ENCODE measurements around the gene UBL4B. TPM values are rescaled to one million over a fixed set of nuclear protein-coding genes. Genes with fewer than 3 reads are reported as not detected.

The UBL4B gene
- total RNA-seq, 2 donors from 2014 or later, result not detected

DNA sequence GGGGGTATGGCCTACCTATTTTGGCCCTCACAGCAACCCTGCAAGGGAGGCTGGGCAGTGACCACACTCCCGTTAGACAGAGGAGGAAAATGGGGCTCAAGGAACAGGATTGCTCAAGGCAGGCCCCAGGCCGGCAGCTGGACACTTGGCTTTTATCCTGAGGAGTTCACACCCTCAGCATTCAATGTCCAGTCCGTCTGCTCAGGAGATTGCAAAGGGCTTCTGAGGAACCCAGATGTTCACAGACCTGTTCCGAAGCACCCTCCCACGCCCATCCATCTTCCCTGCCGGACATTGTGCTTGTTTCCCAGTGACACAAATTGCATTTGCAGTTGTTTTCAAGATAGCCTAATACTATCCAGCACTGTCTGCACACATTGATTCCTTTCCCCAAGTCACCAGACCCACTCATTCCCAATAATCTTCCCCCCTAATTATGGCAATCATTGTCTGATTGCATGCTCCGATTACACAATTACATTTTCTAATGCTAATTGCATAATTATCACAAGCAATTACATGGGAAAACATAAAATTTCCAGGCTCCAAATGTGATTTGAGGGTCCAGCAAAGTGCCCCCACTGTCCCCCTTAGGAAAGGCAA lies 4.3 kb upstream of the UBL4B start:
- WGBS, 2 donors, result 49 to 54% methylated on average over 7 of the region's 7 CpGs
- TF ChIP-seq, protein P1, sequence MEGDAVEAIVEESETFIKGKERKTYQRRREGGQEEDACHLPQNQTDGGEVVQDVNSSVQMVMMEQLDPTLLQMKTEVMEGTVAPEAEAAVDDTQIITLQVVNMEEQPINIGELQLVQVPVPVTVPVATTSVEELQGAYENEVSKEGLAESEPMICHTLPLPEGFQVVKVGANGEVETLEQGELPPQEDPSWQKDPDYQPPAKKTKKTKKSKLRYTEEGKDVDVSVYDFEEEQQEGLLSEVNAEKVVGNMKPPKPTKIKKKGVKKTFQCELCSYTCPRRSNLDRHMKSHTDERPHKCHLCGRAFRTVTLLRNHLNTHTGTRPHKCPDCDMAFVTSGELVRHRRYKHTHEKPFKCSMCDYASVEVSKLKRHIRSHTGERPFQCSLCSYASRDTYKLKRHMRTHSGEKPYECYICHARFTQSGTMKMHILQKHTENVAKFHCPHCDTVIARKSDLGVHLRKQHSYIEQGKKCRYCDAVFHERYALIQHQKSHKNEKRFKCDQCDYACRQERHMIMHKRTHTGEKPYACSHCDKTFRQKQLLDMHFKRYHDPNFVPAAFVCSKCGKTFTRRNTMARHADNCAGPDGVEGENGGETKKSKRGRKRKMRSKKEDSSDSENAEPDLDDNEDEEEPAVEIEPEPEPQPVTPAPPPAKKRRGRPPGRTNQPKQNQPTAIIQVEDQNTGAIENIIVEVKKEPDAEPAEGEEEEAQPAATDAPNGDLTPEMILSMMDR (IDR thresholded peaks at IDR 0.05), result no peak
- intact Hi-C loops (cut with DNase I), result no loop called here

DNA sequence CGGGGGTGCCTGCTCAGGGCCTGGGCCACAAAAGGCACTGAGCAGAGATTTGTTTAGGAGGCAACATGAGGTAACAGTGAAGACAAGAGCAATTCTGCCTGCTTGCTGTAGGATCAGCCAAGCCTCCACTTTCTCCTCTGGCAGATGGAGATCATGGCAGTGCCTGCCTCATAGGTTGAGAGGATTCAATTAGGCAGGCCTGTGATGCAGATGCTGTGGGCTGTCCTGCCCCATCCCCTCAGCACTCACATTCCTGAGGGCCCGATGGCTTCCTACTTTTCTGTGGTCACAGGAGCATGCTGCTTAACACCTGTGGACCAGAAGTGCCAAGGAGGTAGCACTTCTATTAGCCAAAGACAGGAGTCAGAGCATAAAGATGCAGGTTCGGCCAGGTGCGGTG lies 1.2 kb upstream of the UBL4B start:
- Histone ChIP-seq H3K9me3 (no peaks in the 10 kb centered on the region), H3K27ac (no peak overlapping the region), H3K27me3 (no peaks in the 10 kb centered on the region), H3K4me1 (no peaks in the 10 kb centered on the region), H3K36me3 (replicated peaks in 1 of 2; ENCODE audit: insufficient read depth in 1 of 2, low read depth in 2 of 2) (no peaks in the 10 kb centered on the region), H3K4me3 (no peak overlapping the region)
- DNase-seq (no peak), ATAC-seq (no peak)
- TF ChIP-seq, protein P1 (IDR thresholded peaks at IDR 0.05), result no peak
- no peak for TF ChIP-seq POLR2A (IDR thresholded peaks at IDR 0.05)
- 82 to 90% methylated on average over 3 to 4 of the region's 4 CpGs for WGBS, 2 donors
- intact Hi-C loops (cut with DNase I), result no loop called here

More for the DNA sequence above, 4.3 kb upstream of the UBL4B start:
- H3K27me3 ChIP-seq, result no peaks in the 10 kb centered on the region
- no peak for ATAC-seq
- H3K4me3 ChIP-seq, result no peak overlapping the region
- H3K36me3 ChIP-seq (replicated peaks in 1 of 2; ENCODE audit: insufficient read depth in 1 of 2, low read depth in 2 of 2), result no peaks in the 10 kb centered on the region
- no peaks in the 10 kb centered on the region for H3K4me1 ChIP-seq
- DNase-seq, result no peak
- no peaks in the 10 kb centered on the region for H3K9me3 ChIP-seq
- no peak overlapping the region for H3K27ac ChIP-seq

DNA sequence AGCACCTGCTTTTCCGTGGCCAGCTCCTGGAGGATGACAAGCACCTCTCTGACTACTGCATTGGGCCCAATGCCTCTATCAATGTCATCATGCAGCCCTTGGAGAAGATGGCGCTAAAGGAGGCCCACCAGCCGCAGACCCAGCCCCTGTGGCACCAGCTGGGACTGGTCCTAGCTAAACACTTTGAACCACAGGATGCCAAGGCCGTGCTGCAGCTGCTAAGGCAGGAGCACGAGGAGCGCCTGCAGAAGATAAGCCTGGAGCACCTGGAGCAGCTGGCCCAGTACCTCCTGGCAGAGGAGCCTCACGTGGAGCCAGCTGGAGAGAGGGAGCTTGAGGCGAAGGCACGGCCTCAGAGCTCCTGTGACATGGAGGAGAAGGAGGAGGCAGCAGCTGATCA lies 413 bp downstream of the UBL4B start:
- no peak for TF ChIP-seq POLR2A (IDR thresholded peaks at IDR 0.05)
- TF ChIP-seq, protein P1 (IDR thresholded peaks at IDR 0.05), result no peak
- no peaks in the 10 kb centered on the region for H3K9me3 ChIP-seq
- H3K4me1 ChIP-seq, result no peaks in the 10 kb centered on the region
- no peaks in the 10 kb centered on the region for H3K27me3 ChIP-seq
- no peaks in the 10 kb centered on the region for H3K36me3 ChIP-seq (replicated peaks in 1 of 2; ENCODE audit: insufficient read depth in 1 of 2, low read depth in 2 of 2)
- H3K4me3 ChIP-seq, result no peak overlapping the region
- no peak overlapping the region for H3K27ac ChIP-seq
- ATAC-seq (no peak), DNase-seq (peak in 1 of 4 donors; percentile 30)
- 35 to 60% methylated on average over 5 to 9 of the region's 9 CpGs for WGBS, 2 donors
- intact Hi-C loops (cut with DNase I), result no loop called here

DNA sequence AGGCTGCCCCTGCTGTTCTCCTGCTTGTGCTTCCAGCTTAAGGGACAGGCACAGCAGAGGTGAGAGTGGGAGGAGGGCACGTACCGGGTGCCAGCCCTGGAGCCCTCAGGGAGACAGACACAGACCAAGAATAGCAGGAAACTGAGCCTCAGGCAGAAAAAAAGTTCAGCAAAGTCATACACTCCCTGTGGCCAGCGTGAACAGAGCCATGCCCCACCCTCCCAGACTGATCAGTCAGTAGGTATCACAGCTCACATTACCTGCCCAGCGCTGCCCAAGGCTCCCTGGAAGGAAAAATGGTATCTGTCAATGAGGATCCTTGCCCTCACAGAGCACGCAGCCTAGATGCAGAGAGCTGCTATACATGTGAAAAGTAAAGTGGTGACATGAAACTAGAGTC lies 1.3 kb downstream of the UBL4B start:
- intact Hi-C loops (cut with DNase I), result no loop called here
- Histone ChIP-seq H3K27ac (no peak overlapping the region), H3K27me3 (no peaks in the 10 kb centered on the region), H3K36me3 (replicated peaks in 1 of 2; ENCODE audit: insufficient read depth in 1 of 2, low read depth in 2 of 2) (no peaks in the 10 kb centered on the region), H3K9me3 (no peaks in the 10 kb centered on the region), H3K4me3 (no peak overlapping the region), H3K4me1 (no peaks in the 10 kb centered on the region)
- WGBS, 2 donors, result 49 to 56% methylated on average over 5 of the region's 5 CpGs
- TF ChIP-seq, protein P1 (IDR thresholded peaks at IDR 0.05), result no peak
- no peak for TF ChIP-seq POLR2A (IDR thresholded peaks at IDR 0.05)
- DNase-seq (no peak), ATAC-seq (no peak)

DNA sequence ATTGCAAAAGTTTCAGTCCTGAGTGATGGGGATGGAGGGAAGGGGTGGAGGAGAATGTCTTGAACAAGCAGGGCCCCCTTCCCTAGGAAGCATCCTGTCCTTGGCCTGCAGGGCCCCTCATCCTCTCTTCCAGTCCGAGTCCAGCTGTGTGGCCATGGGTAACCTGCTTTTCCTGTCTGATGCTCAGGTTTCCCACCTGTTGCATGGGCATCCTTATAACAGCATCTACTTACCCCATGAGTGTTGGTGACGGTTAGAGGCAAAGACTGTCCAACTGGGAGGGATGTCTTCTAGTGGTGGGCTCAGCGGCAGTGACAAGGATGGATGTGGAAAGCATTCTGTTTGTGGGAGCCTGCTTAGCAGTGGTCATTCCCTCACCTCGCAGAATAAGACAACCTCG lies 1.9 kb downstream of the UBL4B start:
- ATAC-seq, result no peak
- H3K27me3 ChIP-seq, result no peaks in the 10 kb centered on the region
- 78 to 100% methylated on average over 1 to 5 of the region's 5 CpGs for WGBS, 2 donors
- no peaks in the 10 kb centered on the region for H3K9me3 ChIP-seq
- H3K36me3 ChIP-seq (replicated peaks in 1 of 2; ENCODE audit: insufficient read depth in 1 of 2, low read depth in 2 of 2), result no peaks in the 10 kb centered on the region
- no peak for DNase-seq
- TF ChIP-seq POLR2A (IDR thresholded peaks at IDR 0.05), result no peak
- TF ChIP-seq, protein P1 (IDR thresholded peaks at IDR 0.05), result no peak
- intact Hi-C loops (cut with DNase I), result no loop called here
- H3K4me3 ChIP-seq, result no peak overlapping the region
- H3K27ac ChIP-seq, result no peak overlapping the region
- H3K4me1 ChIP-seq, result no peaks in the 10 kb centered on the region

Data from body of pancreas (tissue), 4 donors.